WTC11 (cell line): ENCODE data around the gene CERS1. TPM values are rescaled to one million over a fixed set of nuclear protein-coding genes. Genes with fewer than 3 reads are reported as not detected.

ENCODE experiments used
- ATAC-seq: fragments of 200-7000 bp; cut with Tn5 transposase; 2 replicates; pipeline ENCODE4 v1.10.0; 2021; ENCODE audit warnings: mild to moderate bottlenecking, moderate library complexity
- CTCF ChIA-PET: fragments of 300-600 bp; sonication (Branson Sonifier 250); formaldehyde crosslinking; loops from one replicate; lab custom pipeline; 2021; ENCODE audit warnings: antibody characterized with exemption; lab: Charles Lee
- POLR2A ChIA-PET: fragments of 350-600 bp; sonication (Branson Sonifier 250); formaldehyde crosslinking; loops from one replicate; lab custom pipeline; 2021; ENCODE audit warnings: antibody characterized with exemption; lab: Charles Lee
- DNase-seq: peaks from one replicate; pipeline ENCODE4 v3.0.0; 2021; ENCODE audit warnings: low spot score
- H3K27ac Mint-ChIP-seq: 2 replicates; pipeline ENCODE4 v1.8.0; 2021; ENCODE audit warnings: mixed read lengths
- H3K27me3 Mint-ChIP-seq: 2 replicates; pipeline ENCODE4 v1.8.0; 2021; ENCODE audit warnings: low read depth, mild to moderate bottlenecking, moderate library complexity, mixed read lengths
- H3K36me3 Mint-ChIP-seq: 2 replicates; pipeline ENCODE4 v1.8.0; 2021; ENCODE audit warnings: mixed read lengths
- H3K4me1 Mint-ChIP-seq: 2 replicates; pipeline ENCODE4 v1.8.0; 2022; ENCODE audit warnings: mixed read lengths
- H3K4me3 Mint-ChIP-seq: 2 replicates; pipeline ENCODE4 v1.8.0; 2021; ENCODE audit warnings: mild to moderate bottlenecking, moderate library complexity, mixed read lengths
- H3K9me3 Mint-ChIP-seq: 2 replicates; pipeline ENCODE4 v1.8.0; 2021; ENCODE audit warnings: mixed read lengths
- CREM ChIP-seq: sonication (generic); formaldehyde crosslinking; IDR thresholded peaks from 2 replicates; pipeline ENCODE4 v1.8.1; 2022; ENCODE audit warnings: mild to moderate bottlenecking, missing genetic modification reagents, moderate library complexity
- FOXJ3 ChIP-seq: sonication (generic); formaldehyde crosslinking; IDR thresholded peaks from 2 replicates; pipeline ENCODE4 v1.9.0; 2021; ENCODE audit warnings: missing genetic modification reagents, mild to moderate bottlenecking, borderline replicate concordance
- GRHL2 ChIP-seq: fragments of 250-450 bp; sonication (Bioruptor Pico); IDR thresholded peaks from 2 replicates; pipeline ENCODE4 v1.8.0; 2022; ENCODE audit warnings: mild to moderate bottlenecking, moderate library complexity; ENCODE audit not compliant: insufficient replicate concordance, severe bottlenecking
- GTF2I ChIP-seq: fragments of 250-450 bp; sonication (Bioruptor Pico); conservative IDR thresholded peaks from 2 replicates; pipeline ENCODE4 v1.4.0; 2021; ENCODE audit warnings: mild to moderate bottlenecking
- IRF2 ChIP-seq: sonication (generic); formaldehyde crosslinking; IDR thresholded peaks from 2 replicates; pipeline ENCODE4 v1.8.0; 2022; ENCODE audit warnings: low read depth, missing genetic modification reagents, borderline replicate concordance
- MYBL2 ChIP-seq: sonication (generic); formaldehyde crosslinking; IDR thresholded peaks from 2 replicates; pipeline ENCODE4 v1.8.1; 2023; ENCODE audit warnings: mild to moderate bottlenecking, moderate library complexity, missing genetic modification reagents
- NFYB ChIP-seq: sonication (generic); formaldehyde crosslinking; conservative IDR thresholded peaks from 2 replicates; pipeline ENCODE4 v1.8.0; 2022; ENCODE audit warnings: low read depth, missing genetic modification reagents
- ZBTB21 ChIP-seq: sonication (generic); formaldehyde crosslinking; IDR thresholded peaks from 2 replicates; pipeline ENCODE4 v1.8.1; 2023; ENCODE audit warnings: mild to moderate bottlenecking, missing genetic modification reagents, borderline replicate concordance
- ZNF138 ChIP-seq: sonication (generic); formaldehyde crosslinking; conservative IDR thresholded peaks from 2 replicates; pipeline ENCODE4 v1.8.1; 2022; ENCODE audit warnings: mild to moderate bottlenecking, moderate library complexity, missing genetic modification reagents
- ZNF219 ChIP-seq: sonication (generic); formaldehyde crosslinking; IDR thresholded peaks from 2 replicates; pipeline ENCODE4 v1.8.0; 2023; ENCODE audit warnings: missing genetic modification reagents, mild to moderate bottlenecking, borderline replicate concordance
- ZNF263 ChIP-seq: sonication (generic); formaldehyde crosslinking; IDR thresholded peaks from 2 replicates; pipeline ENCODE4 v1.8.1; 2022; ENCODE audit warnings: low read depth, mild to moderate bottlenecking, moderate library complexity, missing genetic modification reagents
- ZNF671 ChIP-seq: fragments of 250-450 bp; sonication (Bioruptor Pico); IDR thresholded peaks from 2 replicates; pipeline ENCODE4 v1.8.0; 2021; ENCODE audit warnings: mild to moderate bottlenecking
- total RNA-seq: library from RNA; stranded (reverse); gene quantifications from 3 replicates; pipeline ENCODE4 v1.2.3, GENCODE V29; 2021
- TF ChIP-seq, protein P1 (sequence below): sonication (generic); formaldehyde crosslinking; IDR thresholded peaks from 2 replicates; pipeline ENCODE4 v1.8.1; 2023; ENCODE audit warnings: mild to moderate bottlenecking, moderate library complexity, missing genetic modification reagents
- TF ChIP-seq, protein P2 (sequence below): sonication (generic); formaldehyde crosslinking; IDR thresholded peaks from 2 replicates; pipeline ENCODE4 v1.8.0; 2022; ENCODE audit warnings: mild to moderate bottlenecking, missing genetic modification reagents
- TF ChIP-seq, protein P3 (sequence below): sonication (generic); formaldehyde crosslinking; IDR thresholded peaks from 2 replicates; pipeline ENCODE4 v1.8.0; 2023; ENCODE audit warnings: missing genetic modification reagents, mild to moderate bottlenecking, borderline replicate concordance
- TF ChIP-seq, protein P4 (sequence below): sonication (generic); formaldehyde crosslinking; conservative IDR thresholded peaks from 2 replicates; pipeline ENCODE4 v1.8.1; 2023; ENCODE audit warnings: mild to moderate bottlenecking, low read depth, missing genetic modification reagents, moderate library complexity
- TF ChIP-seq, protein P5 (sequence below): fragments of 250-450 bp; sonication (Bioruptor Pico); IDR thresholded peaks from 2 replicates; pipeline ENCODE4 v1.9.0; 2021; ENCODE audit warnings: mild to moderate bottlenecking, borderline replicate concordance
- TF ChIP-seq, protein P6 (sequence below): fragments of 250-450 bp; sonication (Bioruptor Pico); IDR thresholded peaks from 2 replicates; pipeline ENCODE4 v1.9.0; 2021; ENCODE audit warnings: mild to moderate bottlenecking
- TF ChIP-seq, protein P7 (sequence below): sonication (generic); formaldehyde crosslinking; IDR thresholded peaks from 2 replicates; pipeline ENCODE4 v1.8.0; 2022; ENCODE audit warnings: mild to moderate bottlenecking, missing genetic modification reagents

Gene CERS1
- total RNA-seq, 1 experiment from 2014 or later, result 14.7 TPM

DNA sequence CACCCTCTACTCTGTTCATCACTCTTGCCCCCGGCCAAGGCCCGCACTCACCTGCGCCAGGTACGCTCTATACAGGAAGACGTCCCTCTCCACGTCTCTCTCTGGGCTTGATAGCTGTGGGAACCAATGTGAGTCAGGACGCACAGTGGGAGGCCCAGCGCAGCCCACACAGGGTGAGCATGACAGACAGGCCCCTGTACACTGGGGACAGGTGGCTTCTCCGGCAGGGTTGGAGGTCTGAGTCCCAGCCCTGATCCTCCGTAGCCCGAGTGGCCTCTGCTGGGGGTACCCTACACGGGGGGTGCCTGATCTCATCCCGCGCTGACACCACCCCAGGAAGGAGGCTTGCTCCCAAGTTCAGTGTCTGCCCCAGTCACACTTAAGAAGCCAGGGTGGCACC lies 17.0 kb upstream of the CERS1 start:
- Mint-ChIP-seq H3K36me3 (peaks cover 14% of the 10 kb centered on the region), H3K27me3 (no peaks in the 10 kb centered on the region), H3K9me3 (no peaks in the 10 kb centered on the region), H3K4me1 (no peaks in the 10 kb centered on the region), H3K27ac (peak overlapping the region; percentile 32; the same call in 1 of the 2 replicates), H3K4me3 (no peak overlapping the region)
- TF ChIP-seq, protein P1, sequence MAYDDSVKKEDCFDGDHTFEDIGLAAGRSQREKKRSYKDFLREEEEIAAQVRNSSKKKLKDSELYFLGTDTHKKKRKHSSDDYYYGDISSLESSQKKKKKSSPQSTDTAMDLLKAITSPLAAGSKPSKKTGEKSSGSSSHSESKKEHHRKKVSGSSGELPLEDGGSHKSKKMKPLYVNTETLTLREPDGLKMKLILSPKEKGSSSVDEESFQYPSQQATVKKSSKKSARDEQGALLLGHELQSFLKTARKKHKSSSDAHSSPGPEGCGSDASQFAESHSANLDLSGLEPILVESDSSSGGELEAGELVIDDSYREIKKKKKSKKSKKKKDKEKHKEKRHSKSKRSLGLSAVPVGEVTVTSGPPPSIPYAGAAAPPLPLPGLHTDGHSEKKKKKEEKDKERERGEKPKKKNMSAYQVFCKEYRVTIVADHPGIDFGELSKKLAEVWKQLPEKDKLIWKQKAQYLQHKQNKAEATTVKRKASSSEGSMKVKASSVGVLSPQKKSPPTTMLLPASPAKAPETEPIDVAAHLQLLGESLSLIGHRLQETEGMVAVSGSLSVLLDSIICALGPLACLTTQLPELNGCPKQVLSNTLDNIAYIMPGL, result no peak
- TF ChIP-seq IRF2 (CRISPR knock-in tag), result no peak
- TF ChIP-seq ZBTB21, result no peak
- TF ChIP-seq, protein P2, sequence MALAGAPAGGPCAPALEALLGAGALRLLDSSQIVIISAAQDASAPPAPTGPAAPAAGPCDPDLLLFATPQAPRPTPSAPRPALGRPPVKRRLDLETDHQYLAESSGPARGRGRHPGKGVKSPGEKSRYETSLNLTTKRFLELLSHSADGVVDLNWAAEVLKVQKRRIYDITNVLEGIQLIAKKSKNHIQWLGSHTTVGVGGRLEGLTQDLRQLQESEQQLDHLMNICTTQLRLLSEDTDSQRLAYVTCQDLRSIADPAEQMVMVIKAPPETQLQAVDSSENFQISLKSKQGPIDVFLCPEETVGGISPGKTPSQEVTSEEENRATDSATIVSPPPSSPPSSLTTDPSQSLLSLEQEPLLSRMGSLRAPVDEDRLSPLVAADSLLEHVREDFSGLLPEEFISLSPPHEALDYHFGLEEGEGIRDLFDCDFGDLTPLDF, result no peak
- no peak for TF ChIP-seq GTF2I (CRISPR knock-in tag)
- TF ChIP-seq NFYB (CRISPR knock-in tag), result no peak
- TF ChIP-seq, protein P3, sequence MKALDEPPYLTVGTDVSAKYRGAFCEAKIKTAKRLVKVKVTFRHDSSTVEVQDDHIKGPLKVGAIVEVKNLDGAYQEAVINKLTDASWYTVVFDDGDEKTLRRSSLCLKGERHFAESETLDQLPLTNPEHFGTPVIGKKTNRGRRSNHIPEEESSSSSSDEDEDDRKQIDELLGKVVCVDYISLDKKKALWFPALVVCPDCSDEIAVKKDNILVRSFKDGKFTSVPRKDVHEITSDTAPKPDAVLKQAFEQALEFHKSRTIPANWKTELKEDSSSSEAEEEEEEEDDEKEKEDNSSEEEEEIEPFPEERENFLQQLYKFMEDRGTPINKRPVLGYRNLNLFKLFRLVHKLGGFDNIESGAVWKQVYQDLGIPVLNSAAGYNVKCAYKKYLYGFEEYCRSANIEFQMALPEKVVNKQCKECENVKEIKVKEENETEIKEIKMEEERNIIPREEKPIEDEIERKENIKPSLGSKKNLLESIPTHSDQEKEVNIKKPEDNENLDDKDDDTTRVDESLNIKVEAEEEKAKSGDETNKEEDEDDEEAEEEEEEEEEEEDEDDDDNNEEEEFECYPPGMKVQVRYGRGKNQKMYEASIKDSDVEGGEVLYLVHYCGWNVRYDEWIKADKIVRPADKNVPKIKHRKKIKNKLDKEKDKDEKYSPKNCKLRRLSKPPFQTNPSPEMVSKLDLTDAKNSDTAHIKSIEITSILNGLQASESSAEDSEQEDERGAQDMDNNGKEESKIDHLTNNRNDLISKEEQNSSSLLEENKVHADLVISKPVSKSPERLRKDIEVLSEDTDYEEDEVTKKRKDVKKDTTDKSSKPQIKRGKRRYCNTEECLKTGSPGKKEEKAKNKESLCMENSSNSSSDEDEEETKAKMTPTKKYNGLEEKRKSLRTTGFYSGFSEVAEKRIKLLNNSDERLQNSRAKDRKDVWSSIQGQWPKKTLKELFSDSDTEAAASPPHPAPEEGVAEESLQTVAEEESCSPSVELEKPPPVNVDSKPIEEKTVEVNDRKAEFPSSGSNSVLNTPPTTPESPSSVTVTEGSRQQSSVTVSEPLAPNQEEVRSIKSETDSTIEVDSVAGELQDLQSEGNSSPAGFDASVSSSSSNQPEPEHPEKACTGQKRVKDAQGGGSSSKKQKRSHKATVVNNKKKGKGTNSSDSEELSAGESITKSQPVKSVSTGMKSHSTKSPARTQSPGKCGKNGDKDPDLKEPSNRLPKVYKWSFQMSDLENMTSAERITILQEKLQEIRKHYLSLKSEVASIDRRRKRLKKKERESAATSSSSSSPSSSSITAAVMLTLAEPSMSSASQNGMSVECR (CRISPR knock-in tag), result no peak
- POLR2A ChIA-PET, result no interaction called here
- ATAC-seq (no peak), DNase-seq (no peak)
- CTCF ChIA-PET, result interaction anchor here (0.9 kb wide), 1 partner anchor 18 kb away, joined by 3 read pairs; no protein-coding TSS in a partner anchor

DNA sequence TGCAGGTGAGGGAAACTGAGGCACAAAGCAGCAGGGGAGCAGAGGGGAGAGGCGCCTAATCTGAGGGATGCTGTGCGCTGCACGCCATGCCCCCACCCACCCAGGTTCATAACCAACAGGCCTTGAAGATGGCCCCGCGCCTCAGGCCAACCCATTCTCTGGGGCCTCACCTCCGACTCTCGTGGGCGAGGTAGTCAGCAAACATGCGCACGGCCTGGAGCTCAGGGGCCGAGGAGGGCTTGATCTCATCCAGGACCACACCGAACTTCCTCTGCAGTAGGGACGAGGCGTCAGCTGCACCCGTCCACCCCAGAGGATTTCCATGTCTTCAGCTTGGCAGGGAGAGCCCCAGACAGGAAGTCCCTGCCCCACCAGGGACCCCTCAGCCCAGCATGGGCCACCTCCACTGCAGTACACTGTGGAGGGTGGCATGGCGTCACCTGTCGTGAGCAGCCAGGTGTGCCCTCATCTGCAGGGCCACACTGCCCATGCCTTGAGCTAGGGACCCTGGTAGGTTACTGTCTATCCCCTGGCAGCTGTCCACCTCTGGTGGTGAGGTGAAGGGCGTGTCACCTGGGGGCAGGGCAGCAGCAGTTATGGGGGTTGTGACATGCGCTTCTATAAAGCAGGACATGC lies 15.0 kb upstream of the CERS1 start:
- no peaks in the 10 kb centered on the region for H3K9me3 Mint-ChIP-seq
- DNase-seq, result no peak
- ATAC-seq, result no peak
- H3K36me3 Mint-ChIP-seq, result peaks cover 16% of the 10 kb centered on the region
- H3K27ac Mint-ChIP-seq, result no peak overlapping the region
- CTCF ChIA-PET, result interaction anchor here (1.1 kb wide), 1 partner anchor 8 kb away, joined by 4 read pairs; the partner anchor contains the start of genes COPE and DDX49
- no peaks in the 10 kb centered on the region for H3K4me1 Mint-ChIP-seq
- TF ChIP-seq ZNF138 (CRISPR knock-in tag) (no peak), ZNF219 (no peak), ZNF671 (no peak), GRHL2 (CRISPR knock-in tag) (no peak), MYBL2 (CRISPR knock-in tag) (no peak), IRF2 (CRISPR knock-in tag) (no peak), CREM (CRISPR knock-in tag) (no peak), FOXJ3 (no peak), ZNF263 (no peak)
- TF ChIP-seq, protein P4, sequence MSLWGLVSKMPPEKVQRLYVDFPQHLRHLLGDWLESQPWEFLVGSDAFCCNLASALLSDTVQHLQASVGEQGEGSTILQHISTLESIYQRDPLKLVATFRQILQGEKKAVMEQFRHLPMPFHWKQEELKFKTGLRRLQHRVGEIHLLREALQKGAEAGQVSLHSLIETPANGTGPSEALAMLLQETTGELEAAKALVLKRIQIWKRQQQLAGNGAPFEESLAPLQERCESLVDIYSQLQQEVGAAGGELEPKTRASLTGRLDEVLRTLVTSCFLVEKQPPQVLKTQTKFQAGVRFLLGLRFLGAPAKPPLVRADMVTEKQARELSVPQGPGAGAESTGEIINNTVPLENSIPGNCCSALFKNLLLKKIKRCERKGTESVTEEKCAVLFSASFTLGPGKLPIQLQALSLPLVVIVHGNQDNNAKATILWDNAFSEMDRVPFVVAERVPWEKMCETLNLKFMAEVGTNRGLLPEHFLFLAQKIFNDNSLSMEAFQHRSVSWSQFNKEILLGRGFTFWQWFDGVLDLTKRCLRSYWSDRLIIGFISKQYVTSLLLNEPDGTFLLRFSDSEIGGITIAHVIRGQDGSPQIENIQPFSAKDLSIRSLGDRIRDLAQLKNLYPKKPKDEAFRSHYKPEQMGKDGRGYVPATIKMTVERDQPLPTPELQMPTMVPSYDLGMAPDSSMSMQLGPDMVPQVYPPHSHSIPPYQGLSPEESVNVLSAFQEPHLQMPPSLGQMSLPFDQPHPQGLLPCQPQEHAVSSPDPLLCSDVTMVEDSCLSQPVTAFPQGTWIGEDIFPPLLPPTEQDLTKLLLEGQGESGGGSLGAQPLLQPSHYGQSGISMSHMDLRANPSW (CRISPR knock-in tag), result no peak
- TF ChIP-seq, protein P5, sequence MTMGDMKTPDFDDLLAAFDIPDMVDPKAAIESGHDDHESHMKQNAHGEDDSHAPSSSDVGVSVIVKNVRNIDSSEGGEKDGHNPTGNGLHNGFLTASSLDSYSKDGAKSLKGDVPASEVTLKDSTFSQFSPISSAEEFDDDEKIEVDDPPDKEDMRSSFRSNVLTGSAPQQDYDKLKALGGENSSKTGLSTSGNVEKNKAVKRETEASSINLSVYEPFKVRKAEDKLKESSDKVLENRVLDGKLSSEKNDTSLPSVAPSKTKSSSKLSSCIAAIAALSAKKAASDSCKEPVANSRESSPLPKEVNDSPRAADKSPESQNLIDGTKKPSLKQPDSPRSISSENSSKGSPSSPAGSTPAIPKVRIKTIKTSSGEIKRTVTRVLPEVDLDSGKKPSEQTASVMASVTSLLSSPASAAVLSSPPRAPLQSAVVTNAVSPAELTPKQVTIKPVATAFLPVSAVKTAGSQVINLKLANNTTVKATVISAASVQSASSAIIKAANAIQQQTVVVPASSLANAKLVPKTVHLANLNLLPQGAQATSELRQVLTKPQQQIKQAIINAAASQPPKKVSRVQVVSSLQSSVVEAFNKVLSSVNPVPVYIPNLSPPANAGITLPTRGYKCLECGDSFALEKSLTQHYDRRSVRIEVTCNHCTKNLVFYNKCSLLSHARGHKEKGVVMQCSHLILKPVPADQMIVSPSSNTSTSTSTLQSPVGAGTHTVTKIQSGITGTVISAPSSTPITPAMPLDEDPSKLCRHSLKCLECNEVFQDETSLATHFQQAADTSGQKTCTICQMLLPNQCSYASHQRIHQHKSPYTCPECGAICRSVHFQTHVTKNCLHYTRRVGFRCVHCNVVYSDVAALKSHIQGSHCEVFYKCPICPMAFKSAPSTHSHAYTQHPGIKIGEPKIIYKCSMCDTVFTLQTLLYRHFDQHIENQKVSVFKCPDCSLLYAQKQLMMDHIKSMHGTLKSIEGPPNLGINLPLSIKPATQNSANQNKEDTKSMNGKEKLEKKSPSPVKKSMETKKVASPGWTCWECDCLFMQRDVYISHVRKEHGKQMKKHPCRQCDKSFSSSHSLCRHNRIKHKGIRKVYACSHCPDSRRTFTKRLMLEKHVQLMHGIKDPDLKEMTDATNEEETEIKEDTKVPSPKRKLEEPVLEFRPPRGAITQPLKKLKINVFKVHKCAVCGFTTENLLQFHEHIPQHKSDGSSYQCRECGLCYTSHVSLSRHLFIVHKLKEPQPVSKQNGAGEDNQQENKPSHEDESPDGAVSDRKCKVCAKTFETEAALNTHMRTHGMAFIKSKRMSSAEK (CRISPR knock-in tag), result no peak
- TF ChIP-seq, protein P6, sequence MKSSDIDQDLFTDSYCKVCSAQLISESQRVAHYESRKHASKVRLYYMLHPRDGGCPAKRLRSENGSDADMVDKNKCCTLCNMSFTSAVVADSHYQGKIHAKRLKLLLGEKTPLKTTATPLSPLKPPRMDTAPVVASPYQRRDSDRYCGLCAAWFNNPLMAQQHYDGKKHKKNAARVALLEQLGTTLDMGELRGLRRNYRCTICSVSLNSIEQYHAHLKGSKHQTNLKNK (CRISPR knock-in tag), result no peak
- TF ChIP-seq, protein P7, sequence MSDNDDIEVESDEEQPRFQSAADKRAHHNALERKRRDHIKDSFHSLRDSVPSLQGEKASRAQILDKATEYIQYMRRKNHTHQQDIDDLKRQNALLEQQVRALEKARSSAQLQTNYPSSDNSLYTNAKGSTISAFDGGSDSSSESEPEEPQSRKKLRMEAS (CRISPR knock-in tag), result no peak
- TF ChIP-seq, all 79 proteins: peak for 0
- H3K27me3 Mint-ChIP-seq, result no peaks in the 10 kb centered on the region
- no peak overlapping the region for H3K4me3 Mint-ChIP-seq
- POLR2A ChIA-PET, result no interaction called here
